ENCODE data around the gene WFDC2.
A peak's percentile ranks its signal among the peaks of the same experiment; 100 is the strongest.
"Not testable (repeated sequence)": the region's sequence is repeated elsewhere in the genome, so short reads cannot be mapped to it uniquely, and the experiment has no call there.

The WFDC2 gene

DNA sequence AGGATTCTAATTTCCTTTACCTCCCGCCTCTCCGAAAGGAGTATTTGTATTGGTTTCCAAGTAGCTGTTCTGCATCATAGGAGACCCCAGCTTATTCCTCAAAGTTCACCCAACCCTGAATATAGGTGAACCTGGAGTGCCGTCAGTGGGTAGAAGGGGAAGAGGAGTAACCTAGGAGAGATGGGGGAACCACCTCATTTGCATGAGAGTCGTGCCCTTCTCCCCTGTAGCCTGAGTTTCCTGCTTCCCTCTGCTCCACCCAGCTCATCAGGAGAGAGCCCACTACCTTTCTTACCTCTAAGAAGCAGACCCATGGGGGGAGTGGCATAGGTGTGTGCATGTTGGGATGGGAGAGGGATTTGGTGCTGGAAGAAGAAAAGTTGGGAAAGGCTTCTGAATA, 17.3 kb upstream of the WFDC2 start:
- DNase-seq (ENCODE audit: low spot score), result no peak

DNA sequence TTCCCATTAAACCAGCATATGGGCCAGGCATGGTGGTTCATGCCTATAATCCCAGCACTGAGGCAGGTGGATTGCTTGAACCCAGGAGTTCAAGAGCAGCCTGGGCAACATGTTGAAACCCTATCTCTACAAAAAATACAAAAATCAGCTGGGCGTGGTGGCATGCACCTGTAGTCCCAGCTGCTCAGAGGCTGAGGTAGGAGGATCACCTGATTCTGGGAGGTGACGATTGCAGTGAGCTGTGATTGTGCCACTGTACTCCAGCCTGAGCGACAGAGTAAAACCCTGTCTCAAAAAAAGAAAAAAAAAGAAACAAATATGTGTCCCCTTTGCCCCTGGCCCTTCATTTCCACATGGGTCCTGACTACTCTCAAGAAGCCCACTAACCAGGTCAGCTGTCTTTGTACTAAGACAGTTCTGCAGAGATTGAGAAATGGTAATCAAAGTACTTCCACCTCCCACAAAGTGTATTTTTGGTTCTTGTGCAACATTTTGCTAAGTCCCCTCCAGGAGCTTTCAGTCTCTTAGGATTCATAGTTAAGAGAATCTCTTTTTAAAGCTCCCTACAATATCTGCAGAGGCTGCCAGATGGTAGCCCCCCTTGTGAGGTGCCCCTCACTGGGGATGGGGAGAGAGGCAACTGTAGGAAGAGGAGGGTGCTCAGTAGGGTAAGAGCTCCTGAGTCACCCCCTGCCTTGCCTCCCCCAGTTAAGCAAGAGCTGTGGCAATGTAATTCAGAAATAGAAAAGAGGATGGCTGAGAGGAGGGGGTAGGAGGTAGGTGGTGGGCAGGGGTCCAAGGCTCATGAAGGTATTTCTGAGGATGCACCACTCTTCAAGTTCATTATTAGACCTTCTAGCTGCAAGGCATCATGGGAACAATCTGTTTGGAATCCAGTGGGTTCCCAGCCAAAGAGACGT, 16.5 kb upstream of the WFDC2 start:
- no peak for DNase-seq (ENCODE audit: low spot score)

DNA sequence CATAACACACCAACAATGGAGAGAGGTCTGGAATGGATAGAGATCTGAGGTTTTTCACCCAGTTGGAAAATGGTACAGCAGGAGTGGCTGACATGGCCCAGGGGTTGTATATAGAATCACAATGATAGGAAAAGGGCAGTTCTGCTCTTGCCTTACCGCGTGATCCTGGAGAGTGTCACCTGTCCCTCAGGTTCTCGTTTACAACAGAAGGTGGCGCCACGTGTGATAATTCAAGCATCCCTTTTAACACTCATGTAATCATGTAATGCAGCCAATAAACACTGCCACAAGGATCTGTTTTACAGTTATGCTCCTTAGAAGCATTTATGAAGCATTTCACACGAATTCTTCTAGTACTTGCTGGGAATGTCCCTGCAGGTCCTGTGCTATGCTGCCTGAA, 12.9 kb upstream of the WFDC2 start:
- no peak for DNase-seq (ENCODE audit: low spot score)

DNA sequence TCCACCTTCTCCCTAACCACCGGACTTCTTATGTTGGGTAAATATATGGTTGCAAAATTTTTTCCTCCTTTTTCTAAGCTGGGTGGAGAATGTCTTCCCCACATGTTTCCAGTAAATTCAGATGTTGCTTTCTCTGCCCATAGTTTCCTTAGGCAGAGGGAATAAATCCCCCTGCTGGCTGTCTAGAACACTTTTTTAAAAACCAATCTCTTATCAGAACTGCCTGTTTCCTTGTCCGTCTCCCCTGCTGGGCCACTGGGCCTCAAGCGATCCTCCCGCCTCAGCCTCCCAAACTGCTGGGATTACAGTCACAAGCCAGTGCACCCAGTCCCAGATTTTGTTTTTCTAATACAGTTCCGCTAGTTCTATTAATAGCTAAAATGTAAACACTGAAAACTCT, 9.9 kb upstream of the WFDC2 start:
- no peak for DNase-seq (ENCODE audit: low spot score)

DNA sequence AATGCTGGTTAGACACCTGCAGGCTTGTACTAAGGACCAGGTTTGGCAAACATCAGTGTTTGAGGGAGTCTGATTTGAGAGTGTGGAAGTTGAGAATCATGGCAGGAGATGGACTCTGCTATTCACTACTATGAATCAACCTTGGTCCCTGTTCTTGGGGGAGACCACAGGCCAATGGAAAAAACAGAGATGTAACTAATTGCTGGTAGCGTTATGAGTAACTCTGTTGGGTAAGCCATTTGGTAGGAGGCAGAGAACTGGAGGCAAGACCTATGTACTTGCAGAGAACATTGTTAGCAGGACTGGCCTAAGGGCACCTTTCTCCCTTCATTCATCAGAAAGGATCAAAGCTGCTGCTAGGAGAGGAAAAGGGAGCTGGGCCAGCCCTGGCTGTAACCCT, 8.3 kb upstream of the WFDC2 start:
- no peak for DNase-seq (ENCODE audit: low spot score)

DNA sequence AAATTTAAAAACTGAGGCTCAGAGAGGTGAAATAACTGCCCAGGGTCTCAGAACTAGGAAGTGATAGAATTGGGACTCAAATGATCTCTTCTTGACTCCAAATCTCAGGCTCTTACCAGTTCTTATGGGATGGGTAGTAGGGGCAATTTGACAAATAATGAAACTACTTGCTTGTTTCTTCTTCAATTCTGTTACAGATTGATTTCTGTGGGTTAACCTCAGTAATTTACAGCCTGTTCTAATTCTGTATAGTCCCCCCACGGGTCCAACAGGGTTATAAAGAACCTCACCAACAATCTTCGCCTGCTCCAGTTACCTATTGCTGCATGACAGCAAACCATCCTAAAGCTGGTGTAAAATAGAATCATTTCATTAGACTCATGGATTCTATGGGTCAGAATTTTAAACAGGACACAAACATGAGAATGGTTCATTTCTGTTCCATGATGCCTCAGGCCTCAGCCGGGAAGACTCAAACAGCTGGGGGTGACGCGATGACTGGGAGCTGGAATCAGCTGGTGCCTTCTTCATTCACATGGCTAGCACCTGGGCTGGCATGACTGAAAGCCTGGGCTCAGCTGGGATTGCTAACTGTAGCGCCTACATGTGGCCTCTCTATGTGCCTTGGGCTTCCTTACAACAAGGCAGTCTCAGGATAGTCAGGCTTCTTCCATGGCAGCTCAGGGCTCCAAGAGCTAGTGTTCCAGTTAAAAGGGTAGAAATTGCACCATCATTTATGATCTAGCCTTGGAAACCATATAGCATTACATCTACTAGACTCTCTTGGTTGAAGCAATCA, 6.6 kb upstream of the WFDC2 start:
- DNase-seq (ENCODE audit: low spot score), result no peak

DNA sequence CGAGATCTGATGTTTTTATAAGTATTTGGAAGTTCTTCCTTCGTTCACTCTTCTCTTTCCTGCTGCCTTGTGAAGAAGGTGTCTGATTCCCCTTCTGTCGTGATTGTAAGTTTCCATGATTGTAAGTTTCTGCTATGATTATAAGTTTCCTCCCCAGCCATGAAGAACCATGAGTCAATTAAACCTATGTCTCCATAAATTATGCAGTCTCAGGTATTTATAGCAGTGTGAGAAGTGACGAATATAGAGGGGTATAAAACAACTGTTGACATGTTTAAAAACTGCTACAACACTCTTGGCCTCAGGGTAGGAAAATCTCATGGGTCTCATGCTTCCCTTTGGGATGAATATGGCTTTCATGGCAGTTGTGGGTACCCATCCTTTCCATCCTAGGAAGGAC, 5.8 kb upstream of the WFDC2 start:
- no peak for DNase-seq (ENCODE audit: low spot score)

DNA sequence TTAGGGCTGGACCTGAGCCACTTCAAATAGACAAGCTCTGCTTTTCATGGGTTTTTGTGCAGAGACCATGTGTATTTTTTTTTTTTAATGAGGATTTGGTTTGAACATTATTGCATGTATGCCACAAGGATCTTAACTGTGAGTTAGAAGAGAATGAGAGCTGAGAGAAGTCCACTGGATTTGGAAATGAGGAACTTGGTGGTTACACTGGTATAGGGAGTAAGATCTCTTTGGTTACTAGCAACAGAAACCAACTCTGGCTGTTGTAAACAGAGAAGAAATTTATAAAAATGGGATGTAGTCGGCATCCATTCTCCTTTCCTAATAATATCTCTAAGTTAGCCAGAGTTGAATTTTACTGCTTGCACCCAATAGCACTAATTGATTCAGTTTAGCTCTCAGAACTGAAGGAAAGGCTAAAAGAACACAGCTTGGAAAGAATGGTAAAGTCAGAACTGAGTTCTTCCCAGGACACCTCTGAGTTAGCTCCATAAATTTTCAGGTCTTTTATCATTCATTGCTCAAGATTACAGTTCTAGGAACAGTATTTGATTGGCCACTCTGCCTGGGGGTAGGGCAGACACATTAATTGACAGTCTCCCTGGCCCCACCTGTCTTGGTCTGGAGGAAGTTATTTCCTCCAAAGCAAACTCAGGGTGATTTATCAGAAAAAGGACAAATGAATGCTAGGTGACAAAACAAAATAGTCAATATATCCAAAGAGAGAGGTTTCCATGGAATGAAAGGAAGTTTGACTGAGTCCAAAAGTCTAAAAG, 3.9 kb upstream of the WFDC2 start:
- DNase-seq (ENCODE audit: low spot score), result no peak

DNA sequence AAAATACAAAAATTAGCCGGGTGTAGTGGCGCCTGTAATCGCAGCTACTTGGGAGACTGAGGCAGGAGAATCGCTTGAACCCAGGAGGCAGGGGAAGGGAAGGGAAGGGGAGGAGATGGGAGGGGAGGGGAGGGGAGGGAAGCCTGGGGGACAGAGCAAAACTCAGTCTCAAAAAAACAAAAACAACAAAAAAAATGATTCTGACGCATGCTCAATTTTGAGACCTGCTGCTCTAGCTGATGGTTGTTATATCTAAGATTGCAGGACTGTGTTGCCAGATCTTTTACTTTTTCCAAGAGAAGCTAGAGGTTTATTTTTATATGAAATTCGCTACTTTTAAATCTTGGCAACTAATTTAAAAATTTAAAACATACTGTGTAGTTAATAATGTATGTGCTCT, 2.4 kb upstream of the WFDC2 start:
- no peak for DNase-seq (ENCODE audit: low spot score)

DNA sequence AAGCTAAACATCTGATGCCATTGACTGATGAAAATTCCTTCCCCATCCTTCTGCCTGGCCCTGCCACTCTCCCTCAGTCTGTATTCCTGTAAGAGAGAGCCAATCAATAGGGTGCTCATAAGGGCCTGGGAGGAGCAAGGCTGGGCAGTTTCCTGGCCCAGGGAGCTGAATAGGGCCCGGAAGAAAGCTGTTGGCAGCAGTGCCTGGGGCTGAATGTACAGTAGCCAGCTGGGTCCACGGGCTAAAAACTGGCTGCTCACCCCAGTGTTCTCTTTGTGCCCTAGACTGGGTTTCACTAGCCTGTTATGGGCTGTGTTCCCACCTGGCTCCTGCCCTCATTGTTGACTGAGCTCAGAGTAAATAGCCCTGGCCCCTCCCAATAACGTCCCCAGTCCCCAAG, 1.7 kb upstream of the WFDC2 start:
- peak; percentile 61 for DNase-seq (ENCODE audit: low spot score)

DNA sequence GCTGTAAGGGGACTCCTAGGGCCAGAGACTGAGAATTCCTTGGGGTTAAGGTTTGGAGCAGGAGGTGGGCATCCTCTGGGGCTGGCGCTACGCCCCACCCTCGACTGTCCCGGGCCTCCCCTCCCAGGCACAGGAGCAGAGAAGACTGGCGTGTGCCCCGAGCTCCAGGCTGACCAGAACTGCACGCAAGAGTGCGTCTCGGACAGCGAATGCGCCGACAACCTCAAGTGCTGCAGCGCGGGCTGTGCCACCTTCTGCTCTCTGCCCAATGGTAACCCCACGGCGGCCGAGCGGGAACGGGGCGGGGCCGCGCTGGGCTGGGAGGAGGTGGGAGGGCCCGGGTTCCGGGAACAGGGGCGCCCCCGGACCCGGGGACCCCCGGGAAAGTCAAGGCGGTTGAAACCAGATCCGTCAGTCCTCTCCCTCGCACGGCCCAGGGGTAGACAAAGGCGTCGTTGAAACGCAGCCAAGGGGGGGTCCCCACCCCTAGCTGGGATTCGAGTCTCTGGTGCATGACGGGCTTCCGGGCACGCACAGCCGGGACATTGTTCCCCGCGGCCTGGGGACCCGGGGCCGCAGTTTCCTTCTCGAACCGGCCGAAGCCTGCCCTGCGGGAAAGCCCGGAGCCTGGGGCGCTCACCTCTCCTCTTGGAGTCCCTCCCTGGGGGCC, 844 bp downstream of the WFDC2 start:
- DNase-seq (ENCODE audit: low spot score), result peak; percentile 30

DNA sequence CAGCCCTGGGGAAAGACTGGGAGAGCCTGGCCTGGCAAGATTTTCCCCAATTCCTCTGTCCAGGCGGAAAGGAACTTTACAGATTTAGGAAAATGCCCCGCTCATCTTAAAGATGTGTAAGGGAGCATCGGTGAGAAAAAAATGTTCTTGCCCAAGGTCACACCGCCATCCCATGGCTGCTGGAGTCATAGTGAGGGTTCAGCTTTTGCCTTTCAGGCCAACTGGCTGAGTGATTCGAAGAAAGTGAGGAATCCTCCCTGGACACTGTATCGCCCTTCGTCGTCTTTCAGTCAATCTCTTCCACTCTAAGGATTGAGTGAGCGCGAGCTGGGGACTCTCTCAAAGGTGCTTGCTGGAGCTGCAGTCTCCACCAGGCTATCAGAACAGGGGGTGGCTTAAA, 1.4 kb downstream of the WFDC2 start:
- peak; percentile 33 for DNase-seq (ENCODE audit: low spot score)

DNA sequence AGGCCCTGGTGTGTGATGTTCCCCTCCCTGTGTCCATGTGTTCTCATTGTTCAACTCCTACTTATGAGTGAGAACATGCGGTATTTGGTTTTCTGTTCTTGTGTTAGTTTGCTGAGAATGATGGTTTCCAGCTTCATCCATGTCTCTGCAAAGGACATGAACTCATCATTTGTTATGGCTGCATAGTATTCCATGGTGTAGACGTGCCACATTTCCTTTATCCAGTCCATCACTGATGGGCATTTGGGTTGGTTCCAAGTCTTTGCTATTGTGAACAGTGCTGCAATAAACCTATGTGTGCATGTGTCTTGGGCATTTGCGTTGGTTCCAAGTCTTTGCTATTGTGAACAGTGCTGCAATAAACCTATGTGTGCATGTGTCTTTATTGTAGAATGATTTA, 2.7 kb downstream of the WFDC2 start:
- not testable (repeated sequence) for DNase-seq (ENCODE audit: low spot score)

DNA sequence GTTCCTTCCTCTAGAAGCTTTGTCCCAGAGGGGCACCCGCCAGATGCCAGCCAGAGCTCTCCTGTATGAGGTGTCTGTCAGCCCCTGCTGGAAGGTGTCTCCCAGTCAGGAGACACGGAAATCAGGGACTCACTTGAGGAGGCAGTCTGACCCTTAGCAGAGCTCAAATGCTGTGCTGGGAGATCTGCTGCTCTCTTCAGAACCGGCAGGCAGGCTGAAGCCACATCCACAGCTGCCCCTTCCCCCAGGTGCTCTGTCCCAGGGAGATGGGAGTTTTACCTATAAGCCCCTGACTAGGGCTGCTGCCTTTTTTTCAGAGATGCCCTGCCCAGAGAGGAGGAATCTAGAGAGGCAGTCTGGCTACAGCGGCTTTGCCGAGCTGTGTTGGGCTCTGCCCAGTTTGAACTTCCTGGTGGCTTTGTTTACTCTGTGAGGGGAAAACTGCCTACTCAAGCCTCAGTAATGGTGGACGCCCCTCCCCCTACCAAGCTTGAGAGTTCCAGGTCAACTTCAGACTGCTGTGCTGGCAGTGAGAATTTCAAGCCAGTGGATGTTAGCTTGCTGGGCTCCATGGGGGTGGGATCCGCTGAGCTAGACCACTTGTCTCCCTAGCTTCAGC, 8.1 kb downstream of the WFDC2 start:
- not testable (repeated sequence) for DNase-seq (ENCODE audit: low spot score)

DNA sequence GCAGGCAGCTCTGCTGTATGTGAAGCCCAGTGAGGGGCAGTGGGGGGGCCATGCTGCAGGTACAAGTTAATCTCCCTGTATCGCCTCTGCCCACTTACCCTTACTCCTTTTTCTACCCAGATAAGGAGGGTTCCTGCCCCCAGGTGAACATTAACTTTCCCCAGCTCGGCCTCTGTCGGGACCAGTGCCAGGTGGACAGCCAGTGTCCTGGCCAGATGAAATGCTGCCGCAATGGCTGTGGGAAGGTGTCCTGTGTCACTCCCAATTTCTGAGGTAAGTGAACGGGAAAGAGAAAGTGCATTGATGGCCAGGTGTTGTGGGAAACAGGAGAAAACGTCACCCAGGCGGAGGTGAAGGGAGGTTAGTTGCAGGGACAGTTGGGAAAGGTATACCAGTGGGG, 10.3 kb downstream of the WFDC2 start:
- DNase-seq (ENCODE audit: low spot score), result no peak

DNA sequence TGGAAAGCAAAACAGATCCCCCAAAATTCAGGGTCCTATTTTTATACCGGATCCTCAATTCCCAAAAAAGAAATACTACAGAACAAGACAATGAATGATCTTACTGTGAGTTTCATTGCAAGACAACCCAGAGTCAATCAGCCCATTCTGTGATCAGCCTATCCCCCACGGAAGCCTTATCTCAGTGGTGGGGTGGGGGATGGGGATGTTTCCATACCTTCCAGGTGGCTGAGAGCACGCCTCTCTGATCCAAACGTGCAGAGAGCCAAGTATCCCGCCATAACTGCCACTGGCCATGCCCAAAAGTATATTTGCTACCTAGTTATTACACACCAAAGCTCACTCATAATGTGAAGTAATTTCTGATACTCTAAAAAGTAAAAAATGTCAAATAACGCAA, 15.1 kb downstream of the WFDC2 start:
- DNase-seq (ENCODE audit: low spot score), result no peak

DNA sequence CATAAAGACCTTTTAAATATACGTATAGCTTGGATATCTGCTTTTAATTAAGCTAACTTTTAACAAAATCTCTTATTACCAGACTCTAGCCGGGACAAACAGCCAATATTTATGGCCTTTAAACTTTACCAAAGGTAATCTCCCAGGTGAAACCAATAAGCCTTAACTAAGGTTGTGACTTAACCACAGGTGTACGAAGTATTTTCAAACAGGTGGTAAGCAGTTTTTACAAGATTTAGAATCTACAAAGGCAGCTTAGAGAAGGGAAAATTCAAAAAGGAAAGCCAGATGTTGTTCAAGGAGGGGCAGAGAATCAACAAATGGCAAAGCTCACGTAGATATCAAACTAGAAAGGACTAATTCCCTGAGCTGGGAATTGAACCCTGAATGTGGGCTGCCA, 15.8 kb downstream of the WFDC2 start:
- no peak for DNase-seq (ENCODE audit: low spot score)

DNA sequence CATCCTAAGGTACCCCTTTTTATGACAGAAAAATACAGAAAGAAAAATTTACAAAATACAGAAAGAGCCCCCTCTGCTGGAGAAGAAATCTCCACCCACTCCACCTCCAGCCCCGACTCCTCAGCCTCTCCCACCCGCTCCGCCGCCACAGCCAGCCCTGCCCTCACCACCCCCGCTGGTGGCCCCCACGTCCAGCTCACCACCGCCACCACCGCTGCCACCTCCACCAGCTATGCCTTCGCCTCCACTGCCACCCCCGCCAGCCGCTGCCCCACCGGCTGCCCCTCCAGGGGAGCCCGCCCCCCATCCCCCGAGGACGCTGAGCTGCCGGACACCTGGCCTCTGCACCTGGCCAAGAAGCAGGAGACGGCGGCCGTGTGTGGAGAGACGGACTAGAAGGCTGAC, 17.7 kb downstream of the WFDC2 start:
- no peak for DNase-seq (ENCODE audit: low spot score)

DNA sequence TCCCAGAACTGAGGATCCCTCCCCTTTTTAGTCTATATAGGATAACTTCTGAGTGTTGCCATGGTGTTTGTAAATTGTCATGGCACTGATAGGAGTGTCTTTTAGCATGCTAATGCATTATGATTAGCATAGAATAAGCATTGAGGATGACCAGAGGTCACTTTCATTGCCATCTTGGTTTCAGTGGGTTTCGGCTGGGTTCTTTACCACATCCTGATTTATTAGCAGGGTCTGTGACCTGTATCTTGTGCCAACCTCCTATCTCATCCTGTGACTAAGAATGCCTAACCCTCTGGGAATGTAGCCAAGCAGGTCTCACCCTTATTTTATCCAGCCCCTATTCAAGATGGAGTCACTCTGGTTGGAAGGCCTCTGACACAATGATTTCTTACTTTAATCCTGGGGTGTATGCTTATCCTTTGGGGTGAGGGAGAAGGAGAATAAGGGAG, 19.6 kb downstream of the WFDC2 start:
- no peak for DNase-seq (ENCODE audit: low spot score)

DNA sequence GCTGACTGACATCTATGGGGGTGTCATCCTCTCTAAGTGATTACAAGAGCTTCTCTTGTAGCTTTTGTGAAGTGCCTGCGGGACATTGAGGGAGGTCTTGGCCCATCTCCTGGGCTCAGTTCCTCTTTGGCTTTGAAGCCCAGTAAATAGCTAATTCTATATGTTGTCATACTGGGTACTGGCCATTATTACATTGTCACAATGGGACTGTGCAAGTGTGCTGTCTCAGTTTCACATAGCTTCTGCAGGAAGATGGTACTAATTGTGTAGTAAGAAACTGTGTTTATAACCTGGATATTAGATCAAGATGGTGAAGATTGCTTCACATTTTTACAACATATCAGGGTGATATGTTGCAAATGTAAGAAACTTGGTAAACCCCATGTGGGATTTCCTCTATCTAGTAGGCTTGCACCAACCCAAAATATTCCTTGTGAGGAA, 26.0 kb downstream of the WFDC2 start:
- no peak for DNase-seq (ENCODE audit: low spot score)

DNA sequence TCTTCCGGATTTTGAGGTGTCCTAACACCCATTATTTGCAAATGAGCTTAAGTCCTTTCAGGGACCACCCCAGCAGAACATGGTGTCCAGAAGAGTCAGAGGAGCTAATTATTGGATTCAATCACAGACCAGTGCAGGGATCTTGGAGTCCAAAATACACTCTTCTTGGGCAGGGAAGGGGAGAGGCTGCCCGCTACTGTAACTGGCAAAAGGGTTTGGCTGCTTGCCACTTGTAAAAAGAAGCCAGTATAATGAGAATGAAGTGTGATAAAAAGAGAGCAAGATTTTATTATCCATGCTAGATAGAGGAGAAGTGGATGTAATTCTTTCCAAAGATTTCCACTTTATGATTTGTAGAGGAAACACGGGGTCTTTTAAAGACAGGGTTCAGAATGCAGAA, 26.6 kb downstream of the WFDC2 start:
- DNase-seq (ENCODE audit: low spot score), result no peak

Data from globus pallidus (tissue), 1 donor.